ACHN (cell line): ENCODE measurements around the gene FGGY.

ENCODE experiments used
- DNase-seq: peaks from one replicate; pipeline ENCODE4 v3.0.0-alpha.2; 2015
- in situ Hi-C: cut with HindIII; loops from 2 replicates; pipeline ENCODE4 v1.10.0; 2017; ENCODE audit warnings: low sequenced_read_pairs, low pct_ligation_motif_present, low pct_unique_long_range_greater_than_20kb

FGGY gene

DNA sequence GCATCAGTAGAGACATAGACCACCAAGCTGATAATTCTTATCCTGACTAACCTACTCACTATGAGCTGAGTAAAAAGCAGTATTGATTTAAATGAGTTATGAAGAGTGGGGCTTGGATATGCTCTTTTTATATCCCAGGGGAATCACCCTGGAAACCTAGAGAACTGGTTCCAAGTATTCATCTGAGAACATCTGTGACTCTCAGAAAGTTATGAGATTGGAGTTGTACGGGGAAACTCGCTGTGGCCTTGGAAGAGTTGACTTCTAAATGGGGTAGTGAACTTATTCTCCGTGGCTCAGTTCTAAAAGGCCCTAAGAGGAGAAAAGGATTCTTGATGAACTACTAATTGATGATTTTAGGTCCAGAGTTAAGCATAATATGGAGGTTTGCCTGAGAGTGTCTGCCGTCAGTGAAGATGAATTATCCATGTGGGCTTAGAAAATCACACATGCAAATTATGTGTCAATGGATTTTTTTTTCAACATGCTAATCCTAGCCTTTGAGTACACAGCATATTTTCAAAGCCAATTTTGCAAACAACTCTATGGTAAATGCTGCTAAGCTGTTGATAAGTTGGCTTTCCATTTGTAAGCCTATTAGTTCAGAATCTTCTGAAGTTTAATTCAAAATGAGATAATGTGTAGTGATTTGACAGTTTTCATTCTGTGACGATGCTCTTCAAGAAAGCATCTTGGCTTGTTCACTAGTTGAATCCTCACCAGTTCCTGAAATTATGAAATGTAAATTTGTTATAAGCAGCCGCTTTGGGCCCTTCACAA lies 122.7 kb downstream of the FGGY start:
- in situ Hi-C loops, result no loop called here
- DNase-seq, result no peak

GRCh38 chr1:59421232-59421920 lies 124.5 kb downstream of the FGGY start:
- in situ Hi-C loops, result no loop called here
- no peak for DNase-seq

DNA sequence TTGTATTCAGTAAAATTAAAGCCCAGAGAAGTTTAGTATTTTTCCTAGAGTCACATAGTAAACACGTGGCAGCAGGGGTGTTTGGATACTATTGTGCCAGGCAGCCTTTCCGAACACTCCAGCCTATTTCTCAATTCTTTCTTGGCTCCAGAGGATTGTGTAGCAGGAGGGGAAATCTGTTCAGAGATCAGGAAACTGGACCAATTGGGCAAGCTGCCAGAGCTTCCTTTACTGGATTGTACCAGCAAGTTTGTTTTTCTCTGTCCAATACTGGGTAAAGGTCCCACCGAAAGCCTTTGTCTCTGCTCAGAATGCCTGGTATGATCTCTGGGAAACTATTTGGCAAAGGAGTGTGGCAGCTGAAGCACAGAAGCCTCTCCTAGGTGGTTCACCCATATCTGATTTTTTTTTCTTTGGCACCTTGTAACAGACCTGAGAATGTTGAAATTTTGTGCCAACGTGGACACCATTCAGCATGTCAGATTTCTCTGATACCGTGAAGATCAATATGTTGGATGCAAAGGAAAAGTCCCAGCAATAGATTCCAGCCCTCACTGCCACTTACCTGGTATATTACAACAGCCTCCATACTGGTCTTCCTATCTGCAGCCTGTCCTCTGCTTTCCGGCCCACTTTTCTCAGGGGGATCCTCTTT lies 126.2 kb downstream of the FGGY start:
- no peak for DNase-seq
- in situ Hi-C loops, result no loop called here

GRCh38 chr1:59427155-59427554 lies 130.3 kb downstream of the FGGY start:
- in situ Hi-C loops, result no loop called here
- peak; percentile 4 for DNase-seq

- DNase-seq, result no peak
- in situ Hi-C loops, result no loop called here
These were observed 130.9 kb downstream of the FGGY start for GRCh38 chr1:59427784-59428183.

DNA sequence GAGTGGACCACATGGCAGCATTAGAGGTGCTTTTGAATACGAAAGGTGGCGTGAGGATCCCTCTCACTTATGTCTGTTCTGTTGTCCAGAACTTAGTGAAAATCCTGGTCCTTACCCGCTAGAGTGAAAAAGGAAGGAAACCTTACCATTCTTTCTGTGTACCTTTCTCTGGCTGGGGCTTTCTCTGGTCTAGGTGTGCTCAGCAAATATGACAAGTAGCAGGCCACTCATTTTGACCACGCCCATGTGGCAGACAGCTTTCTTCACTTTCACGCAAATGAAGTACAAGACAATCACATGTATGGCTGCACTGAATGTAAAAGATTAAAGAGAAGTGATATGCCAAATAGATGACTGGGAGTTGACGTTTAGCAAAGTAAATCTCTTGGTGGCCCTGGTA lies 131.9 kb downstream of the FGGY start:
- no peak for DNase-seq
- in situ Hi-C loops, result no loop called here

GRCh38 chr1:59429656-59430055 lies 132.8 kb downstream of the FGGY start:
- in situ Hi-C loops, result no loop called here

GRCh38 chr1:59431566-59432294 lies 134.8 kb downstream of the FGGY start:
- peak; percentile 51 for DNase-seq
- in situ Hi-C loops, result no loop called here

More at GRCh38 chr1:59429656-59430055, 132.8 kb downstream of the FGGY start:
- no peak for DNase-seq

DNA sequence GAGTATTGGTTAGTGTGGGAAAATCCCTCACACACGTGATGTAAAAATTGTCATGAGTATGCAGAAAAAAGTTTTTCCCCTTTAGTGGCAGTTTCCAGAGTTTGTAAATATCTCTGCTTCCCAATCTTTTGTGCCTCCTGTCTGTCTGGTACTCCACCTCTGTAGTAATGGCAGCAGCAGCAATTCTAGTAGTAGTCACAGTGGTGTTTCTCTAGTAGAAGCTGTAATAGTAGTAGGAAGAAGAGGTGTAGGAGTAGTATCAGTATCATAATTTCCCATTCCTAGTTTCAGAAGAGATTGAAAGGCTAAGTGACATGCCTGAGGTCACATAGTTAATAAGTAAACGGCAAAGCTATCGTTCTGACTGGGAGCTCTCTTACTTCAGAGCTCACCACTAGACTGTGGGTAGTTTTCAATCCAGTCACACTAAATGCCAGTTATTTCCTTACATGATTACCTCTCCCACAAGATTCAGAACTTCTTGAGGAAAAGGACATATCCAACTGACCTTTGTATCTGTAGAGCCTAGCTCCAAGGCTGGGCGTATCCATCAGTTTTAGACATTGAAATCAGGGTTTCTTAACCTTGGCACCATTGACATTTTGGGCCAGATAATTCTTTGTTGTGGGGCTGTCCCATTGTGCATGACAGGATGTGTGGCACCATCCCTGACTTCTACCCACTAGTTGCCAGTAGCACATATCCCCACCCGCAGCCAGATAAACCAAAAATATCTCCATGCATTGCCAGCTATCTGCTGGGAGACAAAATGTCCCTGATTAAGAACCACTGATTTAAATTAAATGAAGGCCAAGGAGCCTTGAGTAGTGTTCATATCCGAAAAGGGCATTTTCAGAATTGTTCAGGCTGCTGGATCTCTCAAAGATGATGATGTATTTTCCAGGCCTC lies 135.9 kb downstream of the FGGY start:
- in situ Hi-C loops, result no loop called here
- peak; percentile 83 for DNase-seq

DNA sequence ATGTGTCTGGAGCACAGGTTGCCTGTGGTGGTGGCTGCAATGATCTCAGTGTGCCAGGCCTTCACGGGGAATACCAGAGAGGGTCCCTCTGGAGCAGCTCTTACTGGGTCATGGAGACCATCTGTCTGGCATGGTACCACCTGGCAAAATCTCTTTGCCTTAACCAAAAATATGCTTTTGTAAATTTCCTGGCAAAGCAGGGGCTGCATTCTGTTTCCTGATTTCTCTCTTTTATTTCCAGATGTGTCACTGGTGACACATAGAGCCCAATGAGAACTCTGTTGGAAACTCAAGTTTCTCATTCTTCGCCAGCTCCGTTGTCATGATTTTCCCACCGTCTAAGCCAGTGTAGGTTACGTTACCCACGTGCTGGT lies 136.5 kb downstream of the FGGY start:
- in situ Hi-C loops, result no loop called here
- DNase-seq, result no peak

DNA sequence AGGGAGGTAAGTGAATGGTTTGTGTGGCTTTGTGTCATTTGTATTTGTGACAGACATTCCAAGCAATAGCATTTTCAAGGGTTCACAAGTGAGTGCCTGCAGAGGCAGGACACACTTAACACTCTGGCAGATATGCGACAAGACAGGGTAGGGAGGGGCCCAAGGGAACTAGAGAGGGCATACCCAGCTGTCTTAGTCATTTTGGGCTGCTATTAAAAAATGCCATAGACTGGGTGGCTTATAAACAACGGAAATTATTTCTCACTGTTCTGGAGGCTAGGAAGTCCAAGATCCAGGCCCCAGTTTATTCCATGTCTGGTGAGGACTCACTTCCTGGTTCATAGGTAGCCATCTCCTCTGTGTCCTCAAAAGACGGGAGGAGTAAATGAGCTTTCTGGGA lies 137.4 kb downstream of the FGGY start:
- in situ Hi-C loops, result no loop called here
- peak; percentile 18 for DNase-seq

GRCh38 chr1:59436637-59437036 lies 139.7 kb downstream of the FGGY start:
- no peak for DNase-seq
- in situ Hi-C loops, result no loop called here

- no peak for DNase-seq
- in situ Hi-C loops, result no loop called here
These were observed 141.2 kb downstream of the FGGY start for GRCh38 chr1:59438058-59438560.

DNA sequence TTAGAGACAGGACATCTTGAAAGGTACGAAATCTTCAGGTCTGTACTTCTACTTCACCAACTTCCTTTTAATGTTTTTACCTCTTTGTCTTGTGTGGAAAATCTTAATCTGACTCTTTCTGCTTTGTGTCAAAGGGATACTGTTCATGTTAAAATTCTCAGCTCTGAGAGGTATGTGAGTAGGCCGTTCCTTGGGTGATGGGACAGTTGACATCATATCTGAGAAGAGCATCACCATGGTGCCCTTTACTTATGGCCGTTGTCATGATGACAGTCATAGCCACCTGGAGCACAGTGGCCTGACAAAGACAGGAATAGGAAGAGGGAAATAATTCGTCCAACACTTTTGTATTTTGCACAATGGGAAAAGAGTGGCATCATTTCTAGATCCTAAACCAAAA lies 145.6 kb downstream of the FGGY start:
- DNase-seq, result no peak
- in situ Hi-C loops, result no loop called here

DNA sequence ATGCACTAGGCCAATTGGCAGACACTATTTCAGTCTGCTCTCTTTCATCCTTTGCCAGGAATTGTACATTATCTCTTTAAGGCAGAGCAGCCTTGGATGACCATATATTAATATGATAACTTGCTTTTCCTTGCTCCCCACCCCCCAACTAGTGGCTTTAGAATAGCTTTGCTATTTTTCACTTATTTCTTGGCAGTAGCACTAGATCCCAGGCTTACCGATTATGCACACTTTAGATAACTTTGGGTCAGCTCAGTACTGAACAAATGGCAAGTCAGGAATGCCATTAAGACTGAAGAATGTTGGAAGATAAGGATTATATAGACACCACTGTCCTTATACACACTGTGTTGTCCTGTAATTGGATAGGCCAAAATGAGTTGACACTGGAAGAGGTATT lies 146.4 kb downstream of the FGGY start:
- in situ Hi-C loops, result no loop called here
- DNase-seq, result no peak

GRCh38 chr1:59444520-59444919 lies 147.6 kb downstream of the FGGY start:
- in situ Hi-C loops, result no loop called here
- DNase-seq, result no peak

GRCh38 chr1:59445040-59445439 lies 148.1 kb downstream of the FGGY start:
- no peak for DNase-seq
- in situ Hi-C loops, result no loop called here
